Transverse colon (tissue), 3 donors: ENCODE data around the gene ACTRT2.

Experiments used
- CTCF ChIP-seq, 5 experiments: fragments of 200-600 bp in 3 of 5; fragments of 450-650 bp in 2 of 5; sonication (generic) in 3 of 5; IDR thresholded peaks; 1 replicate in 2 of 5; 2 replicates in 3 of 5; pipeline ENCODE4 v1.5.1; 2016 to 2017; ENCODE audit warnings: antibody characterized with exemption in 5 of 5, inconsistent platforms in 3 of 5, mild to moderate bottlenecking in 2 of 5, moderate library complexity in 1 of 5
- POLR2A ChIP-seq: fragments of 450-650 bp; IDR thresholded peaks from one replicate; pipeline ENCODE4 v1.6.1; 2016; ENCODE audit warnings: antibody characterized with exemption, mild to moderate bottlenecking, moderate library complexity

GRCh38 chr1:2976180-2976562, 45.1 kb upstream of the ACTRT2 start:
- no peak for TF ChIP-seq CTCF (IDR thresholded peaks at IDR 0.05)
- no peak for TF ChIP-seq POLR2A
